Tibial artery (tissue), 4 donors: ENCODE measurements around the gene LGALSL.

Experiments
- DNase-seq, 2 donors: peaks; one replicate each; pipeline ENCODE4 v3.0.0-alpha.2; 2019
- H3K27ac ChIP-seq, 2 donors: fragments of 200-600 bp; sonication (generic) in 1 of 2; 1 replicate in 1 of 2; 2 replicates in 1 of 2; pipeline ENCODE4 v1.5.1; 2018 to 2019; ENCODE audit warnings: mild to moderate bottlenecking in 1 of 2
- H3K27me3 ChIP-seq, 2 donors: fragments of 200-600 bp; sonication (generic) in 1 of 2; one replicate each; pipeline versions ENCODE4 v1.5.1 to v1.6.0; 2016 to 2019
- H3K36me3 ChIP-seq, 3 donors: fragments of 200-600 bp; sonication (generic) in 2 of 3; one replicate each; pipeline ENCODE4 v1.5.1; 2016 to 2019; ENCODE audit warnings: mild to moderate bottlenecking in 2 of 3
- H3K4me1 ChIP-seq, 4 donors: fragments of 200-600 bp; sonication (generic) in 2 of 4; 1 replicate in 3 of 4; 2 replicates in 1 of 4; pipeline ENCODE4 v1.5.1; 2016 to 2019
- H3K4me3 ChIP-seq, 2 donors: fragments of 200-600 bp; sonication (generic) in 1 of 2; 1 replicate in 1 of 2; 2 replicates in 1 of 2; pipeline ENCODE4 v1.5.1; 2018 to 2019; ENCODE audit warnings: mild to moderate bottlenecking in 2 of 2
- H3K9me3 ChIP-seq, 3 donors: fragments of 200-600 bp; sonication (generic) in 1 of 3; one replicate each; pipeline ENCODE4 v1.5.1; 2016 to 2019
- CTCF ChIP-seq, 2 experiments: fragments of 200-600 bp in 1 of 2; fragments of 450-650 bp in 1 of 2; IDR thresholded peaks; one replicate each; pipeline ENCODE4 v1.5.1; 2017 to 2019; ENCODE audit warnings: antibody characterized with exemption in 2 of 2, mild to moderate bottlenecking in 1 of 2, moderate library complexity in 1 of 2
- intact Hi-C: fragments of 100-400 bp; cut with DNase I; formaldehyde crosslinking; loops from one replicate; pipeline ENCODE4 v1.15.0; 2023; ENCODE audit warnings: low total_unique reads

Gene LGALSL

GRCh38 chr2:64501946-64502345 lies 48.0 kb downstream of the LGALSL start:
- H3K27ac ChIP-seq: no peak overlapping the region
- H3K9me3 ChIP-seq: no peaks in the 10 kb centered on the region
- DNase-seq: no peak
- intact Hi-C loops: no loop called here
- no peaks in the 10 kb centered on the region for H3K36me3 ChIP-seq
- no peak for TF ChIP-seq CTCF (IDR thresholded peaks at IDR 0.05)
- no peak overlapping the region for H3K4me3 ChIP-seq
- H3K27me3 ChIP-seq: peaks cover 0 to 2% of the 10 kb centered on the region in 2 donors
- H3K4me1 ChIP-seq: no peaks in the 10 kb centered on the region

GRCh38 chr2:64502860-64503259 lies 48.9 kb downstream of the LGALSL start:
- intact Hi-C loops: no loop called here
- no peak for TF ChIP-seq CTCF (IDR thresholded peaks at IDR 0.05)
- DNase-seq: no peak
- Histone ChIP-seq H3K36me3 (no peaks in the 10 kb centered on the region), H3K9me3 (no peaks in the 10 kb centered on the region), H3K4me3 (no peak overlapping the region), H3K4me1 (no peaks in the 10 kb centered on the region), H3K27ac (no peak overlapping the region), H3K27me3 (no peaks in the 10 kb centered on the region)

- no peak overlapping the region for H3K27ac ChIP-seq
- no peak for DNase-seq
- H3K4me3 ChIP-seq: no peak overlapping the region
- TF ChIP-seq CTCF (IDR thresholded peaks at IDR 0.05): no peak
- H3K27me3 ChIP-seq: no peaks in the 10 kb centered on the region
- H3K9me3 ChIP-seq: no peaks in the 10 kb centered on the region
- H3K36me3 ChIP-seq: no peaks in the 10 kb centered on the region
- intact Hi-C loops: no loop called here
- H3K4me1 ChIP-seq: no peaks in the 10 kb centered on the region
These were observed 51.1 kb downstream of the LGALSL start for GRCh38 chr2:64504774-64505720.

GRCh38 chr2:64506686-64507085 lies 52.7 kb downstream of the LGALSL start:
- no peak overlapping the region for H3K27ac ChIP-seq
- no peaks in the 10 kb centered on the region for H3K4me1 ChIP-seq
- no peaks in the 10 kb centered on the region for H3K9me3 ChIP-seq
- H3K4me3 ChIP-seq: no peak overlapping the region
- intact Hi-C loops: no loop called here
- TF ChIP-seq CTCF (IDR thresholded peaks at IDR 0.05): no peak
- no peaks in the 10 kb centered on the region for H3K36me3 ChIP-seq
- no peak for DNase-seq
- no peaks in the 10 kb centered on the region for H3K27me3 ChIP-seq
